Muscle of back (tissue), 11 donors: ENCODE data around the gene POLD4. TPM values are rescaled to one million over a fixed set of nuclear protein-coding genes. Genes with fewer than 3 reads are reported as not detected.
"Not testable (repeated sequence)": the region's sequence is repeated elsewhere in the genome, so short reads cannot be mapped to it uniquely, and the experiment has no call there.

Source experiments
- DNase-seq, 3 donors: peaks; one replicate each; pipeline versions ENCODE4 v3.0.0 to v3.0.0-alpha.2; 2013
- polyA plus RNA-seq, 10 donors: library from polyadenylated mRNA; unstranded; fragments of 120-200 nt; gene quantifications; one replicate each; pipeline ENCODE4 v1.2.1, GENCODE V29; 2013; ENCODE audit not compliant: insufficient read length in 10 of 10

Gene POLD4
- polyA plus RNA-seq, 10 donors: 19.2 to 33.1 (median 25.3) TPM

- DNase-seq: no peak
Observed at GRCh38 chr11:67320691-67321090, 32.7 kb downstream of the POLD4 start.

GRCh38 chr11:67320011-67320410 is 33.3 kb downstream of the POLD4 start:
- no peak for DNase-seq

GRCh38 chr11:67318876-67319275 is 34.5 kb downstream of the POLD4 start:
- not testable (repeated sequence) for DNase-seq

- no peak for DNase-seq
Observed at GRCh38 chr11:67317888-67318555, 35.3 kb downstream of the POLD4 start.

- peak; percentile 96 to 99 (median 98) for DNase-seq
Observed at GRCh38 chr11:67317205-67317887, 36.0 kb downstream of the POLD4 start.

- DNase-seq: no peak
Observed at GRCh38 chr11:67316882-67317204, 36.5 kb downstream of the POLD4 start.

GRCh38 chr11:67315325-67315909 is 37.9 kb downstream of the POLD4 start:
- DNase-seq: no peak

- no peak for DNase-seq
Observed at GRCh38 chr11:67314218-67314617, 39.1 kb downstream of the POLD4 start.

GRCh38 chr11:67313125-67313890 is 40.0 kb downstream of the POLD4 start:
- no peak for DNase-seq

GRCh38 chr11:67312187-67313021 is 40.9 kb downstream of the POLD4 start:
- DNase-seq: no peak

- no peak for DNase-seq
Observed at GRCh38 chr11:67311556-67312082, 41.7 kb downstream of the POLD4 start.

- DNase-seq: no peak
Observed at GRCh38 chr11:67311051-67311555, 42.2 kb downstream of the POLD4 start.

GRCh38 chr11:67310246-67311050 is 42.9 kb downstream of the POLD4 start:
- no peak for DNase-seq

GRCh38 chr11:67309661-67310061 is 43.7 kb downstream of the POLD4 start:
- no peak for DNase-seq

GRCh38 chr11:67309166-67309565 is 44.2 kb downstream of the POLD4 start:
- DNase-seq: no peak

- DNase-seq: no peak
Observed at GRCh38 chr11:67308031-67308866, 45.1 kb downstream of the POLD4 start.

- no peak for DNase-seq
Observed at GRCh38 chr11:67307545-67308001, 45.8 kb downstream of the POLD4 start.

GRCh38 chr11:67306769-67307544 is 46.4 kb downstream of the POLD4 start:
- no peak for DNase-seq
